Nephron progenitor cell (in vitro differentiated cells): ENCODE data around the gene SERPINI2.

Experiments used
- DNase-seq: peaks from one replicate; pipeline ENCODE4 v3.0.0; 2021
- H3K27ac Mint-ChIP-seq: 2 replicates; pipeline ENCODE4 v1.8.0; 2021; ENCODE audit warnings: mild to moderate bottlenecking, moderate library complexity, mixed read lengths
- H3K27me3 Mint-ChIP-seq: 2 replicates; pipeline ENCODE4 v1.8.0; 2021; ENCODE audit warnings: mild to moderate bottlenecking, low read depth, mixed read lengths; ENCODE audit not compliant: poor library complexity
- H3K36me3 Mint-ChIP-seq: 2 replicates; pipeline ENCODE4 v1.8.0; 2021; ENCODE audit warnings: low read depth, mixed read lengths
- H3K4me1 Mint-ChIP-seq: 2 replicates; pipeline ENCODE4 v1.8.0; 2021; ENCODE audit warnings: mixed read lengths
- H3K4me3 Mint-ChIP-seq: 2 replicates; pipeline ENCODE4 v1.8.0; 2021; ENCODE audit warnings: mild to moderate bottlenecking, moderate library complexity, mixed read lengths
- H3K9me3 Mint-ChIP-seq: 2 replicates; pipeline ENCODE4 v1.8.0; 2021; ENCODE audit warnings: mild to moderate bottlenecking, moderate library complexity, mixed read lengths
- TF ChIP-seq, protein P1 (sequence below): fragments of 200-600 bp; sonication (generic); IDR thresholded peaks from 2 replicates; pipeline ENCODE4 v1.5.0; 2021; ENCODE audit warnings: antibody characterized with exemption

Gene SERPINI2

DNA sequence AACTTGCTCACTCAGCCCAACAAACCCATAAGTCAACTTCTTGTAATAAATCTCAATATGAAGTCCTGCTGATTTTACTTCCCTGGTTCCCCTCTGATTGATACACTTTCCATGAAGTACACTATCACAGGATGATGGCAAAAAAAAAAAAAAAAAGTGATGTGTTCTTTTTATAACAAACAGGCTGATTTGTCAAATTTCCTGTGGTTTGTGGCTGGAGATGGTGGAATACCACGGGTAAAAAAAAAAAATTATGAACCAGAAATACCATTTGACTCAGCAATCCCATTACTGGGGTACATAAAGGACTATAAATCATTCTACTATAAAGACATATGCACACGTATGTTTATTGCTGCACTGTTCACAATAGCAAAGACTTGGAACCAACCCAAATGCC, 10.7 kb upstream of the SERPINI2 start:
- Mint-ChIP-seq H3K27me3 (no peaks in the 10 kb centered on the region), H3K4me3 (no peak overlapping the region), H3K36me3 (no peaks in the 10 kb centered on the region), H3K27ac (no peak overlapping the region), H3K9me3 (peaks cover 8% of the 10 kb centered on the region), H3K4me1 (no peaks in the 10 kb centered on the region)
- TF ChIP-seq, protein P1, sequence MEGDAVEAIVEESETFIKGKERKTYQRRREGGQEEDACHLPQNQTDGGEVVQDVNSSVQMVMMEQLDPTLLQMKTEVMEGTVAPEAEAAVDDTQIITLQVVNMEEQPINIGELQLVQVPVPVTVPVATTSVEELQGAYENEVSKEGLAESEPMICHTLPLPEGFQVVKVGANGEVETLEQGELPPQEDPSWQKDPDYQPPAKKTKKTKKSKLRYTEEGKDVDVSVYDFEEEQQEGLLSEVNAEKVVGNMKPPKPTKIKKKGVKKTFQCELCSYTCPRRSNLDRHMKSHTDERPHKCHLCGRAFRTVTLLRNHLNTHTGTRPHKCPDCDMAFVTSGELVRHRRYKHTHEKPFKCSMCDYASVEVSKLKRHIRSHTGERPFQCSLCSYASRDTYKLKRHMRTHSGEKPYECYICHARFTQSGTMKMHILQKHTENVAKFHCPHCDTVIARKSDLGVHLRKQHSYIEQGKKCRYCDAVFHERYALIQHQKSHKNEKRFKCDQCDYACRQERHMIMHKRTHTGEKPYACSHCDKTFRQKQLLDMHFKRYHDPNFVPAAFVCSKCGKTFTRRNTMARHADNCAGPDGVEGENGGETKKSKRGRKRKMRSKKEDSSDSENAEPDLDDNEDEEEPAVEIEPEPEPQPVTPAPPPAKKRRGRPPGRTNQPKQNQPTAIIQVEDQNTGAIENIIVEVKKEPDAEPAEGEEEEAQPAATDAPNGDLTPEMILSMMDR, result no peak
- no peak for DNase-seq

DNA sequence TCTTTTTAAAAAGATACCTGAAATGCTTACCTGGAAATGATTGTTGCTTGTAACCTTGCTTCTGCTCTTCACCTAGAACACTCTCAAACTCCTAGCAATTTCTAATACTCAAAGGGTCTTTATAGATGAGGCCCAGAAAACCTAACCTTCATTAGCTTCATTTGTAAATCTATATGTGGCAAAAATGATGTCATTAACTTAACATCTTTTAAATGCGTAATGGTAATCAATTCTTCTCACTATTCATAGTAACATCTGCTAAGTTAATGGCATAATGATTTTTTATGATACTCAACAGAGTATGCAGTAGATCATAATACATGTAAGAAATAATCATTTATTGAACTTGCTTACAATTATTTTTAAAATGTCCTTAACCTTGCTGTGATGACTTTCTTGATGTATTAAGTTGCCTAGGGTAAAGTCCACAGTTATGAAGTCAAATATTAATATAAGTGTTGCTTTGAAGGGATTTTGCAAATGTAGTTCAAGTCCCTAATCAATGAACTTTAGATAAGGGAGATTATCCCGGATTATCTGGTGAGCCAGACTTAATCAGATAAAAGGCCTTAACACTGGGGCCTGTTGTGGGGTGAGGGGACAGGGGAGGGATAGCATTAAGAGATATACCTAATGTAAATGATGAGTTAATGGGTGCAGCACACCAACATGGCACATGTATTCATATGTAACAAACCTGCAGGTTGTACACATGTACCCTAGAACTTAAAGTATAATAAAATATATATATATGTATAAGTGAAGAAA, 10.1 kb upstream of the SERPINI2 start:
- Mint-ChIP-seq H3K27ac (no peak overlapping the region), H3K9me3 (peaks cover 8% of the 10 kb centered on the region), H3K4me1 (no peaks in the 10 kb centered on the region), H3K36me3 (no peaks in the 10 kb centered on the region), H3K27me3 (no peaks in the 10 kb centered on the region), H3K4me3 (no peak overlapping the region)
- TF ChIP-seq, protein P1, result no peak
- DNase-seq, result no peak

DNA sequence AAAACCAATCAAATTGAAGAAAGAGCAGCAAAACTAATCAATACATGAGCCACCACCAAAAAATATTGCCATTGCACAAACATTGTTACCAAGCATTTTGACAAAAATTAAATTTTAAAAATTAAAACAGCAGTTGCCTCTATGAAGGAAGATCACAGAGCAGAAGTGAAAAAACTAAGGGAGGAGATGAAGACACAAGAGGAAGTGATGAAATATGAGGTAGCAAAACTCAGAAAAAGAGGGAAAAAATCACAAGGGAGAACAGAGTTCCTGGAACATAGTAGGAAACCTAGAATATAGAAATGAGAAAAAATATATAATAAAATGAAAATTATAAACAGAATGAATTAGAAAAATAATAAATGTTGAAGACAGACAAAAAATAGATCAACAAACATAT, 7.3 kb upstream of the SERPINI2 start:
- H3K9me3 Mint-ChIP-seq, result no peaks in the 10 kb centered on the region
- DNase-seq, result no peak
- TF ChIP-seq, protein P1, result no peak
- no peaks in the 10 kb centered on the region for H3K36me3 Mint-ChIP-seq
- H3K27me3 Mint-ChIP-seq, result no peaks in the 10 kb centered on the region
- no peak overlapping the region for H3K4me3 Mint-ChIP-seq
- H3K4me1 Mint-ChIP-seq, result no peaks in the 10 kb centered on the region
- no peak overlapping the region for H3K27ac Mint-ChIP-seq

DNA sequence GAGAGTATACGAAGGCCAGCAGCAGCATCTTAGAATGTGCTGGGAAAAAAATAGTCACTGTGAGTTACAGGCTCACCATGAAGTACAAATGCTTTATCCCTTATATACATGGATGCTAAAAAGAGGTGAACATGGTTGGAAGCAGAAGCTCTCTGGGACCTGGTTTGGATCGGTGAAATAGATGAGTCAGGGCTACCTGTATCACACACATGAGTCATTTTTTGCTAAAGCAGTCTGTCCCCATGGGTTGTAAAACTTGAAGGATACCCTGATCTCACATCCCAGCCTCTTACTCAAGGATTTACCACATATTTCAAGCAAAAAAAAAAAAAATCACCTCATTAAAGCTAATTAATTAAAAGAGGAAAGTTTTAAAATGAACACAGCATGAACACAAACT, 6.9 kb upstream of the SERPINI2 start:
- Mint-ChIP-seq H3K27ac (no peak overlapping the region), H3K36me3 (no peaks in the 10 kb centered on the region), H3K4me1 (no peaks in the 10 kb centered on the region), H3K9me3 (no peaks in the 10 kb centered on the region), H3K4me3 (no peak overlapping the region), H3K27me3 (no peaks in the 10 kb centered on the region)
- no peak for DNase-seq
- TF ChIP-seq, protein P1, result no peak

DNA sequence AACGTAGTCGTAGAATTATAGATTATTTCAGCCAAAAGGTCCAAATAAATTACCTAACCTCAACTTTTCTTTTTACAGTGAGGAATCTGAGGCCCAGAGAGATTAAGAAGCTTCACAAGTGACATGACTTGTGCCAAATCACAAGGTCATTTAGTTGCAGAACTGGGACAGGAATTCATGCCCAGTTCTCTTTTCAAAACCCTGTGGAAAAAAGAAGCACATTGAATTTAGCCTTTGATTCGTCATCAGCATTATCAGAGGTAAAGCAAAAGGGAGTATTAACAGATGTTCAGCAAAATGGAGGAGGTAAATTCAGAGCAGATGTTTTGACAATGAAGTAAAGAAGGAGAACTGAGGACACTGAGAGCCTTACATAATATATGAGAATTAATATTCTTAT, 4.5 kb downstream of the SERPINI2 start:
- no peak overlapping the region for H3K27ac Mint-ChIP-seq
- TF ChIP-seq, protein P1, result no peak
- H3K4me3 Mint-ChIP-seq, result no peak overlapping the region
- DNase-seq, result no peak
- H3K36me3 Mint-ChIP-seq, result no peaks in the 10 kb centered on the region
- H3K4me1 Mint-ChIP-seq, result no peaks in the 10 kb centered on the region
- no peaks in the 10 kb centered on the region for H3K27me3 Mint-ChIP-seq
- H3K9me3 Mint-ChIP-seq, result no peaks in the 10 kb centered on the region
